ENCODE results near the gene KCNMA1.

DNA sequence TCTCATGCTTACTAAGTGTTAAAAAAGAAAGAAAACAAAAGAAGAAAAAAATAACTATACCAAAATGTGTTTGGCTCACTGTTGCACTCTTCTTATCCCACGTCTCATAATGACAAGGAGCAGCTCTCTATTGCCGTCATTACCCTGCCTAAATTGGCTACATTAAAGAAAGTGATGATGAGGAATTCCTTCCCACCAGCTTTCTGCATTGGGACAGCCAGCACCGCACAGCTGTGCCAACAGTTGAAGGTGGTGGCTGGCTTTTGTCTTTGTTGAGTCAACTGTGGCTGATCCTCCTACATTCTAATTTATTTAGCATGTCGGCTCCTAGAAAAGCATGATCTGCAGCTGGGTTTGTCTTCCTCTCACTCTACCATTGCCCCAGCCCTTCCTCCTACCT, 751.8 kb downstream of the KCNMA1 start:
- TF ChIP-seq CTCF (IDR thresholded peaks at IDR 0.05) (no peak), POLR2A (IDR thresholded peaks at IDR 0.05) (no peak)
